Breast epithelium (tissue), 3 donors: Measurements from ENCODE around the gene BBS12.

Experiments
- CTCF ChIP-seq, 3 donors: fragments of 450-650 bp; IDR thresholded peaks; one replicate each; pipeline ENCODE4 v1.5.1; 2016 to 2017; ENCODE audit warnings: antibody characterized with exemption in 3 of 3, mild to moderate bottlenecking in 3 of 3, moderate library complexity in 3 of 3
- POLR2A ChIP-seq: fragments of 450-650 bp; IDR thresholded peaks from one replicate; pipeline ENCODE4 v1.6.1; 2016; ENCODE audit warnings: antibody characterized with exemption, mild to moderate bottlenecking, moderate library complexity
- POLR2AphosphoS5 ChIP-seq, 3 donors: sonication (generic); formaldehyde crosslinking; IDR thresholded peaks; one replicate each; pipeline ENCODE4 v1.6.1; 2017; ENCODE audit warnings: antibody characterized with exemption in 3 of 3

- TF ChIP-seq POLR2A = no peak
- no peak for TF ChIP-seq CTCF (IDR thresholded peaks at IDR 0.05)
- TF ChIP-seq POLR2AphosphoS5 (IDR thresholded peaks at IDR 0.05) = no peak
Observed at GRCh38 chr4:122785099-122785498, 52.6 kb downstream of the BBS12 start.
